CD14-positive monocyte (primary cell): Measurements from ENCODE around the gene LY6G6D. TPM values are rescaled to one million over a fixed set of nuclear protein-coding genes. Genes with fewer than 3 reads are reported as not detected.

Experiments
- DNase-seq, 3 donors: peaks; one replicate each; pipeline ENCODE4 v3.0.0-alpha.2; 2011 to 2022
- H2AFZ ChIP-seq: 2 replicates; pipeline ENCODE4 v1.6.0; 2012; ENCODE audit warnings: mild to moderate bottlenecking, low read depth, low read length, inconsistent platforms; ENCODE audit not compliant: insufficient read depth, poor library complexity, severe bottlenecking
- H3K27ac ChIP-seq, 2 donors: 1 replicate in 1 of 2; 2 replicates in 1 of 2; pipeline ENCODE4 v1.5.1; 2012 to 2013; ENCODE audit warnings: low read length in 2 of 2, control low read depth in 1 of 2, inconsistent platforms in 1 of 2, low read depth in 1 of 2, mild to moderate bottlenecking in 1 of 2
- H3K27me3 ChIP-seq, 2 donors: one replicate each; pipeline versions ENCODE4 v1.6.0 to v1.6.1; 2011 to 2013; ENCODE audit warnings: low read length in 2 of 2; ENCODE audit not compliant: control insufficient read depth in 2 of 2, insufficient read depth in 2 of 2
- H3K36me3 ChIP-seq, 2 donors: replicated peaks in 1 of 2; 1 replicate in 1 of 2; 2 replicates in 1 of 2; pipeline versions ENCODE4 v1.5.1 to v1.6.1; 2012 to 2013; ENCODE audit warnings: low read length in 2 of 2, control low read depth in 1 of 2, inconsistent platforms in 1 of 2, mild to moderate bottlenecking in 1 of 2; ENCODE audit not compliant: insufficient read depth in 2 of 2, control insufficient read depth in 1 of 2
- H3K4me1 ChIP-seq, 2 donors: 1 replicate in 1 of 2; 2 replicates in 1 of 2; pipeline versions ENCODE4 v1.5.1 to v1.6.1; 2012 to 2013; ENCODE audit warnings: low read length in 2 of 2, control low read depth in 1 of 2, inconsistent platforms in 1 of 2, mild to moderate bottlenecking in 1 of 2, moderate library complexity in 1 of 2; ENCODE audit not compliant: insufficient read depth in 2 of 2, control insufficient read depth in 1 of 2
- H3K4me2 ChIP-seq: replicated peaks from 2 replicates; pipeline ENCODE3; 2012; ENCODE audit warnings: low read length, moderate library complexity, mild to moderate bottlenecking; ENCODE audit not compliant: poor library complexity, severe bottlenecking; ENCODE audit errors: extremely low read depth
- H3K4me3 ChIP-seq, 3 experiments: fragments of 200-600 bp in 1 of 3; sonication (generic) in 1 of 3; replicated peaks in 1 of 3; 1 replicate in 2 of 3; 2 replicates in 1 of 3; pipeline ENCODE4 v1.5.1; 2011 to 2013; ENCODE audit warnings: low read length in 3 of 3, mild to moderate bottlenecking in 3 of 3, control low read depth in 2 of 3, low read depth in 2 of 3, inconsistent platforms in 1 of 3, moderate library complexity in 1 of 3
- H3K79me2 ChIP-seq: 2 replicates; pipeline ENCODE4 v1.6.0; 2012; ENCODE audit warnings: mild to moderate bottlenecking, control low read depth, inconsistent platforms, low read length, moderate library complexity; ENCODE audit not compliant: insufficient read depth
- H3K9ac ChIP-seq: 2 replicates; pipeline ENCODE4 v1.6.0; 2017; ENCODE audit warnings: low read length, mild to moderate bottlenecking; ENCODE audit not compliant: insufficient read depth, poor library complexity, severe bottlenecking
- H3K9me3 ChIP-seq, 2 donors: replicated peaks in 1 of 2; 1 replicate in 1 of 2; 2 replicates in 1 of 2; pipeline versions ENCODE4 v1.5.1 to v1.6.1; 2012 to 2013; ENCODE audit warnings: low read length in 2 of 2, control low read depth in 1 of 2; ENCODE audit not compliant: control insufficient read depth in 1 of 2, insufficient read depth in 1 of 2
- H4K20me1 ChIP-seq: 2 replicates; pipeline ENCODE4 v1.6.0; 2012; ENCODE audit warnings: mild to moderate bottlenecking, low read length, control low read depth, moderate library complexity; ENCODE audit not compliant: insufficient read depth
- H3K27ac Mint-ChIP-seq, 7 donors: one replicate each; pipeline ENCODE4 v1.8.0; 2020; ENCODE audit warnings: mild to moderate bottlenecking in 7 of 7, mixed read lengths in 7 of 7, moderate library complexity in 6 of 7, inconsistent platforms in 2 of 7
- H3K27me3 Mint-ChIP-seq, 3 donors: one replicate each; pipeline ENCODE4 v1.8.0; 2021 to 2022; ENCODE audit warnings: low read depth in 3 of 3, mild to moderate bottlenecking in 3 of 3, mixed read lengths in 3 of 3, moderate library complexity in 3 of 3, inconsistent platforms in 1 of 3
- H3K36me3 Mint-ChIP-seq, 2 donors: one replicate each; pipeline ENCODE4 v1.8.0; 2020; ENCODE audit warnings: mixed read lengths in 2 of 2, inconsistent platforms in 1 of 2, mild to moderate bottlenecking in 1 of 2
- H3K4me1 Mint-ChIP-seq: one replicate; pipeline ENCODE4 v1.8.0; 2020; ENCODE audit warnings: mild to moderate bottlenecking, mixed read lengths
- H3K4me3 Mint-ChIP-seq, 2 donors: one replicate each; pipeline ENCODE4 v1.8.0; 2020; ENCODE audit warnings: mild to moderate bottlenecking in 2 of 2, mixed read lengths in 2 of 2, moderate library complexity in 1 of 2
- H3K9me3 Mint-ChIP-seq, 7 donors: one replicate each; pipeline ENCODE4 v1.8.0; 2020 to 2022; ENCODE audit warnings: mixed read lengths in 7 of 7, mild to moderate bottlenecking in 6 of 7, moderate library complexity in 6 of 7, inconsistent platforms in 2 of 7
- WGBS: methylation state at CpG from one replicate; pipeline ENCODE4 v1.1.5; 2013; ENCODE audit warnings: missing lambda C conversion rate; ENCODE audit not compliant: insufficient coverage; 5-methylcytosine and 5-hydroxymethylcytosine counted together
- intact Hi-C, 2 donors: fragments of 100-400 bp; cut with micrococcal nuclease; formaldehyde crosslinking; loops; one replicate each; pipeline versions ENCODE4 v1.15.0 to v1.15.1; 2023
- polyA plus RNA-seq, 3 donors: library from polyadenylated mRNA; depleted of rRNA in 1 of 3; unstranded in 2 of 3; stranded (reverse) in 1 of 3; fragments of 300-500 nt in 2 of 3; fragments of >200 nt in 1 of 3; fragmentation: Illumina TruSeq in 2 of 3; gene quantifications; 1 replicate in 2 of 3; 2 replicates in 1 of 3; pipeline ENCODE4 v1.2.3, GENCODE V29; 2012 to 2021
- TF ChIP-seq, protein P1 (sequence below): fragments of 200-600 bp; IDR thresholded peaks from one replicate; pipeline ENCODE4 v1.8.0; 2022; ENCODE audit warnings: antibody characterized with exemption, mild to moderate bottlenecking

The LY6G6D gene
- polyA plus RNA-seq, 3 donors, result not detected

DNA sequence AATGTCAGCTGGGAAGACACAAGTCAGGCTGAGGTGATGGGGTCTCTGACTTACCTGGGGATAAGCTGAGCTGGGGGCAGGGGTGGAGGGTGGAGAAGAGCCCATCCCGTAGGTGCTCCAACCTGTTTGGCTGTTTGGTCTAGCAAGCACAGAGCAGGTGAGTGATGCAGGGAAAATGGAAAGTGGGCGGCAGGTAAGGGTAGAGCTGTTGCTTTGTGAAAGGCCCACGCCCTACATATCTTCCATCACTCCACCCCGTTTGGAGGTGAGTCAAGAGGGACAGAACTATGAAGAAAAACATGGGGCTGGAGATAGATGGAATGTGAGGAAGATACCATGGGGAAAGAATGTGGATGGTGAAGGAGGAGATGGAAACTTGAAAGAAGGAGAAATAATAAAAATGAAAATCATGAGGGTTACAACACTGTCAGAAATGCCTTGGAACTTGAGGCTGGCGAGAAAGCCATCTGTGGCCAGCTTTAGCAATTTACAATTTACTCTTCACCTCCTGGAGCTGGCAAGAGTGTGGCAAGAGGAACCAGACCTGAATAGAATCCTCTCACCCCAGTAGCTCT is 5.1 kb downstream of the LY6G6D start:
- Histone ChIP-seq H3K27me3 (no peaks in the 10 kb centered on the region), H2AFZ (no peak overlapping the region), H3K79me2 (no peaks in the 10 kb centered on the region), H3K9me3 (no peaks in the 10 kb centered on the region), H4K20me1 (no peaks in the 10 kb centered on the region), H3K9ac (no peak overlapping the region), H3K4me1 (peaks cover 0 to under 1% of the 10 kb centered on the region in 2 donors), H3K4me2 (no peak overlapping the region), H3K27ac (no peak overlapping the region), H3K4me3 (no peak overlapping the region), H3K36me3 (no peaks in the 10 kb centered on the region)
- Mint-ChIP-seq H3K27ac (no peak overlapping the region), H3K4me3 (no peak overlapping the region), H3K36me3 (peaks cover 10 to 12% of the 10 kb centered on the region in 2 donors), H3K4me1 (peaks cover 12% of the 10 kb centered on the region), H3K27me3 (peaks cover 8 to 18% (median 13%) of the 10 kb centered on the region in 3 donors), H3K9me3 (no peaks in the 10 kb centered on the region)
- intact Hi-C loops, result loop anchor here in 1 of 2 donors (10.0 kb wide), 1 partner anchor 115 kb away; no protein-coding TSS in a partner anchor
- 95% methylated on average over 5 of the region's 5 CpGs for WGBS
- TF ChIP-seq, protein P1, sequence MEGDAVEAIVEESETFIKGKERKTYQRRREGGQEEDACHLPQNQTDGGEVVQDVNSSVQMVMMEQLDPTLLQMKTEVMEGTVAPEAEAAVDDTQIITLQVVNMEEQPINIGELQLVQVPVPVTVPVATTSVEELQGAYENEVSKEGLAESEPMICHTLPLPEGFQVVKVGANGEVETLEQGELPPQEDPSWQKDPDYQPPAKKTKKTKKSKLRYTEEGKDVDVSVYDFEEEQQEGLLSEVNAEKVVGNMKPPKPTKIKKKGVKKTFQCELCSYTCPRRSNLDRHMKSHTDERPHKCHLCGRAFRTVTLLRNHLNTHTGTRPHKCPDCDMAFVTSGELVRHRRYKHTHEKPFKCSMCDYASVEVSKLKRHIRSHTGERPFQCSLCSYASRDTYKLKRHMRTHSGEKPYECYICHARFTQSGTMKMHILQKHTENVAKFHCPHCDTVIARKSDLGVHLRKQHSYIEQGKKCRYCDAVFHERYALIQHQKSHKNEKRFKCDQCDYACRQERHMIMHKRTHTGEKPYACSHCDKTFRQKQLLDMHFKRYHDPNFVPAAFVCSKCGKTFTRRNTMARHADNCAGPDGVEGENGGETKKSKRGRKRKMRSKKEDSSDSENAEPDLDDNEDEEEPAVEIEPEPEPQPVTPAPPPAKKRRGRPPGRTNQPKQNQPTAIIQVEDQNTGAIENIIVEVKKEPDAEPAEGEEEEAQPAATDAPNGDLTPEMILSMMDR, result no peak
- no peak for DNase-seq

DNA sequence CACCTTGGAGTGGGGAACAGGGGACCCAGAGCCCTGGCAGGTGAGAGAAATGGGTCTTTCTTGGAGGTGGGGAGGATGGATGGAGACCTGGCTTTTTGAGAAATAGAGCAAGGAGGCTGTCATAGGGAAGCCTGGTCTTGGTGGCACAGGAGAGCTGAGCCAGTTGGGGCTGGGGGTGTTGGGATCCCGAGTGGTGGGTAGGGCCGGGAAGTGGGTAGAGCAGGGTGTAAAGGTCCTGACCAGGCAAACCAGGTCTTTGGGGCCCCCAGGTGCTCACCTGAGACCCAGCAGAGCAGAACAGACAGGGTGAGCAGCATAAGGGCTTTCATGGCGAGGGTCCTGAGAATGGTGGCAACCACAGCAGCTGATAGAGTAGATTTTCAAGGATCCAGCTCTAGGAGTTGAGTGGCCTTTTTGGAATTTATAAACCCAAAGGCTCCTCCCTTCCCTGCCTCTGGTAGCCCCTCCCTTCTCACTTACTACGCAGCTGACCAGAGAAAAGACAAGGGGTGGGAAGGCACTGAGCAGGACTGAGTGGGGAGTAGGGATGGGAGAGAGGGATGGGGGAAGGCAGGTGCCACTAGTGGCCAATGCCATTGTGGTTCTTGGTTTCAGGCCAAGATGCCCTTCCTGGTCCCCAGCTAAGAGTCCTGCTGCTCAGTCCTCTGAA is 6.3 kb downstream of the LY6G6D start, which contains the start of gene LY6G6C:
LY6G6C (minus strand) TSS at position 396 of the 670 bp plus-strand sequence; CDS start at position 329, 67 bp downstream.
- WGBS, result 89% methylated on average over 2 of the region's 4 CpGs
- intact Hi-C loops, result loop anchor here in 1 of 2 donors (10.0 kb wide), 1 partner anchor 113 kb away; no protein-coding TSS in a partner anchor
- H3K27me3 ChIP-seq, result no peaks in the 10 kb centered on the region
- no peak within 1 kb of the TSS for H3K4me3 ChIP-seq
- H3K27me3 Mint-ChIP-seq, result peaks cover 8 to 19% (median 13%) of the 10 kb centered on the region in 3 donors
- H3K4me3 Mint-ChIP-seq, result peak within 1 kb of the TSS in 1 of 2 donors; percentile 4
- H3K4me1 Mint-ChIP-seq, result peaks cover 23% of the 10 kb centered on the region
- H2AFZ ChIP-seq, result no peak within 1 kb of the TSS
- H3K9ac ChIP-seq, result no peak within 1 kb of the TSS
- H3K9me3 Mint-ChIP-seq, result peaks cover 0 to 3% (median 0%) of the 10 kb centered on the region in 7 donors
- H3K36me3 Mint-ChIP-seq, result peaks cover 18 to 23% of the 10 kb centered on the region in 2 donors
- no peak within 1 kb of the TSS for H3K4me2 ChIP-seq
- no peaks in the 10 kb centered on the region for H4K20me1 ChIP-seq
- H3K79me2 ChIP-seq, result no peaks in the 10 kb centered on the region
- H3K4me1 ChIP-seq, result peaks cover 11 to 13% of the 10 kb centered on the region in 2 donors
- DNase-seq, result no peak
- no peak within 1 kb of the TSS for H3K27ac Mint-ChIP-seq
- TF ChIP-seq, protein P1, result no peak
- no peaks in the 10 kb centered on the region for H3K36me3 ChIP-seq
- H3K9me3 ChIP-seq, result no peaks in the 10 kb centered on the region
- H3K27ac ChIP-seq, result no peak within 1 kb of the TSS
